Activated naive CD8-positive, alpha-beta T cell treated with anti-CD3 and anti-CD28 coated beads, Interleukin-2, amount 10 ng/mL, durations not matched to agents 7 days and 5 days (primary cell): ENCODE data around the gene CDKAL1. TPM values are rescaled to one million over a fixed set of nuclear protein-coding genes. Genes with fewer than 3 reads are reported as not detected.

Experiments
- ATAC-seq: fragments of 150-1000 bp; cut with Tn5 transposase; one replicate; pipeline ENCODE4 v1.10.0; 2021; ENCODE audit warnings: low read depth, moderate library complexity
- POLR2A ChIA-PET: fragments of 350-600 bp; sonication (Branson Sonifier 250); formaldehyde crosslinking; loops from one replicate; lab custom pipeline; 2021; ENCODE audit warnings: antibody characterized with exemption; lab: Charles Lee
- DNase-seq: peaks from one replicate; pipeline ENCODE4 v3.0.0; 2021
- H3K27ac Mint-ChIP-seq: one replicate; pipeline ENCODE4 v1.8.0; 2022; ENCODE audit warnings: mild to moderate bottlenecking, mixed read lengths
- H3K27me3 Mint-ChIP-seq: one replicate; pipeline ENCODE4 v1.8.0; 2022; ENCODE audit warnings: mild to moderate bottlenecking, moderate library complexity, mixed read lengths
- H3K36me3 Mint-ChIP-seq: one replicate; pipeline ENCODE4 v1.8.0; 2021; ENCODE audit warnings: mild to moderate bottlenecking, mixed read lengths
- H3K4me1 Mint-ChIP-seq: one replicate; pipeline ENCODE4 v1.8.0; 2021; ENCODE audit warnings: mixed read lengths
- H3K4me3 Mint-ChIP-seq: one replicate; pipeline ENCODE4 v1.8.0; 2022; ENCODE audit warnings: mild to moderate bottlenecking, moderate library complexity, mixed read lengths
- H3K9me3 Mint-ChIP-seq: one replicate; pipeline ENCODE4 v1.8.0; 2021; ENCODE audit warnings: mixed read lengths
- total RNA-seq, 2 experiments: library from RNA; stranded (reverse); gene quantifications; one replicate each; pipeline ENCODE4 v1.2.3, GENCODE V29; 2021

The CDKAL1 gene
- total RNA-seq, 2 experiments from 2014 or later: 22.7 to 24.4 TPM

- no peaks in the 10 kb centered on the region for H3K9me3 Mint-ChIP-seq
- peaks cover 1% of the 10 kb centered on the region for H3K36me3 Mint-ChIP-seq
- no peaks in the 10 kb centered on the region for H3K27me3 Mint-ChIP-seq
- no peak overlapping the region for H3K27ac Mint-ChIP-seq
- no peak overlapping the region for H3K4me3 Mint-ChIP-seq
- DNase-seq: no peak
- no peaks in the 10 kb centered on the region for H3K4me1 Mint-ChIP-seq
- POLR2A ChIA-PET: no interaction called here
- ATAC-seq: no peak
These were observed 615.2 kb downstream of the CDKAL1 start for GRCh38 chr6:21149470-21149869.

- POLR2A ChIA-PET: no interaction called here
- Mint-ChIP-seq H3K27me3 (no peaks in the 10 kb centered on the region), H3K27ac (no peak overlapping the region), H3K36me3 (peaks cover 1% of the 10 kb centered on the region), H3K9me3 (no peaks in the 10 kb centered on the region), H3K4me1 (no peaks in the 10 kb centered on the region), H3K4me3 (no peak overlapping the region)
- no peak for DNase-seq
- no peak for ATAC-seq
These were observed 616.4 kb downstream of the CDKAL1 start for GRCh38 chr6:21150667-21151066.

DNA sequence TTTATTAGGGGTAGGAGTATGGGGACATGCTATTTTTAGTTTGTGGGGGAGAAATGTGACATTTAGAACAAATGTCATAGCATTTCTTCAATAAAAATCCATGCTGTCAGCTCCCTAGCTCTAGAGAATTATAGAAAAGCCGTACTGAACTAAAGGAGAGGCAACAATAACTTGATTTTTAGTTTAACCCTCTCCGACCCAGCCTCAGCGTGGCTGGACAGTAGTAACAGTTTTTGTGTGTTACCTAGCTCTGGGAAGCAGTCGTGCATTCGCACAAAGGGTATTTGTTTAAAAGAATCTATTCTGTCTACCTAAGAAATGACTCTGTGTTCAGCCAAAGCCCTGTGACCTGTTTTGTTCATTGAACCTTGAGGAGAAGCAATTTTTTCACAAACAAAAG is 616.9 kb downstream of the CDKAL1 start:
- ATAC-seq: no peak
- no peaks in the 10 kb centered on the region for H3K27me3 Mint-ChIP-seq
- H3K9me3 Mint-ChIP-seq: no peaks in the 10 kb centered on the region
- H3K27ac Mint-ChIP-seq: no peak overlapping the region
- no peak for DNase-seq
- H3K36me3 Mint-ChIP-seq: peaks cover 1% of the 10 kb centered on the region
- POLR2A ChIA-PET: no interaction called here
- H3K4me3 Mint-ChIP-seq: no peak overlapping the region
- H3K4me1 Mint-ChIP-seq: no peaks in the 10 kb centered on the region

DNA sequence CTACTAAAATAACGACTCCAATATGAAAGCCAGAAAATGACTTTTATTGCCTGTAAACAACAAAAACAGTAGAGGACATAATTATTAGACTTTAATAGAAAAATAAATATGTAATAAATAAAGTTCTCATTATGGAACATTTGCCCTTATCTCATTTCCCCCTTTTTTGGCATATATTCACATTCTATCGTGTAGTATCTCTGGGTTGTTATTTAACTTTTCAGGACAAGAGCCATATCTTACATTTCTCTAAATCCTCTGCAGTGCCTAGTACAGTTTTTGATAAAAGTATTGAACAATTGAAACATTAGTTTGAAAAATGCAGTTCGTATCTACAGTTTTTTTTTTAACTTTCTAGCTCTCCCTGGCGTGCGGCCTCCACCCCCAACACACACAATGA is 617.3 kb downstream of the CDKAL1 start:
- H3K27me3 Mint-ChIP-seq: no peaks in the 10 kb centered on the region

GRCh38 chr6:21157186-21157929 is 623.1 kb downstream of the CDKAL1 start:
- peaks cover 3% of the 10 kb centered on the region for H3K36me3 Mint-ChIP-seq
- no peaks in the 10 kb centered on the region for H3K27me3 Mint-ChIP-seq
- ATAC-seq (no peak), DNase-seq (no peak)
- no peak overlapping the region for H3K4me3 Mint-ChIP-seq
- POLR2A ChIA-PET: no interaction called here
- H3K4me1 Mint-ChIP-seq: peaks cover 7% of the 10 kb centered on the region
- H3K9me3 Mint-ChIP-seq: no peaks in the 10 kb centered on the region
- no peak overlapping the region for H3K27ac Mint-ChIP-seq

More for the DNA sequence above, 617.3 kb downstream of the CDKAL1 start:
- POLR2A ChIA-PET: no interaction called here
- ATAC-seq (no peak), DNase-seq (no peak)
- Mint-ChIP-seq H3K4me3 (no peak overlapping the region), H3K9me3 (no peaks in the 10 kb centered on the region), H3K4me1 (no peaks in the 10 kb centered on the region), H3K27ac (no peak overlapping the region), H3K36me3 (peaks cover 1% of the 10 kb centered on the region)

DNA sequence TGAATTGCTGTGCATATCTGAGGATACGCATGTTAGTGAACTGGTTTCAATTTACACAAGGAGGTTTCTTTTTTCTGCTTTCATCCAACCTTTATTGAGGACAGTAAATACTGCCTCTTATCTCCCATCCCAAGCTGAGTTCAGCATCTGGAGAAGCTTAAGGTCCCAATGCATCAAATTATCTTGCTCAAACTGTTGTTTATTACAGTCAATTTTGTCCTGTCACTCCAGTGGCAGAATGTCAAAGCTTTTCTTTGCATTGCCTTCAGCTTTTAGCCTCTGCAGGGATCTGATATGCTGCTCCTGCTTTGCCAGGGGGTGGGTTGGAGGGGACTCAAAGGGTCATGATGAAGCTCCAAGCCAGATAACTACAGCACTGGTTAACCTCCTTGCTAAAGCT is 623.9 kb downstream of the CDKAL1 start:
- no peak for ATAC-seq
- no peak overlapping the region for H3K4me3 Mint-ChIP-seq
- peaks cover 15% of the 10 kb centered on the region for H3K4me1 Mint-ChIP-seq
- H3K36me3 Mint-ChIP-seq: peaks cover 5% of the 10 kb centered on the region
- no peaks in the 10 kb centered on the region for H3K9me3 Mint-ChIP-seq
- H3K27ac Mint-ChIP-seq: no peak overlapping the region
- POLR2A ChIA-PET: interaction anchor here (0.7 kb wide), 1 partner anchor 46 kb away, joined by 5 read pairs; no protein-coding TSS in a partner anchor
- DNase-seq: no peak
- no peaks in the 10 kb centered on the region for H3K27me3 Mint-ChIP-seq

- H3K4me3 Mint-ChIP-seq: no peak overlapping the region
- ATAC-seq: no peak
- no peaks in the 10 kb centered on the region for H3K27me3 Mint-ChIP-seq
- H3K36me3 Mint-ChIP-seq: peaks cover 4% of the 10 kb centered on the region
- no peaks in the 10 kb centered on the region for H3K9me3 Mint-ChIP-seq
- DNase-seq: no peak
- H3K27ac Mint-ChIP-seq: no peak overlapping the region
- POLR2A ChIA-PET: interaction anchor here (0.7 kb wide), 1 partner anchor 47 kb away, joined by 5 read pairs; no protein-coding TSS in a partner anchor
- peaks cover 20% of the 10 kb centered on the region for H3K4me1 Mint-ChIP-seq
These were observed 624.6 kb downstream of the CDKAL1 start for GRCh38 chr6:21158873-21159272.

DNA sequence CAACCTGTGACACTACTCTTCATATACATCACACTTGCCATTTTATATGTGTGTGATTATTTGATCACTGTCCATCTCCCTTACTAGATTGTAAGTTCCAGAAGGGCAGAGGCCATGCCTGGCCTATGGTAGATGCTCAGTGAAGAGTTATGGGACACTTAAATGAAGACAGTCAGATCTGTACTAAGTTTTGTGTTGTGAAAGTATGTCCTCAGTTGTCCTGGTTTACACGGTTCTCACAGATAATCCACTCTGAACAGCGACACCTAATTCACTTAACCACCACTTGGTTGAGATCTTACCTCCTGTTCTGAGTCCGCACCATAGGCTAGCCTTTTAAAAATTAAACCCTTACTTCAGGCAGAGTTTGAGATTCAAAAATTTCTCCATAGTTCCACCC is 625.2 kb downstream of the CDKAL1 start:
- no peaks in the 10 kb centered on the region for H3K27me3 Mint-ChIP-seq
- no peak overlapping the region for H3K27ac Mint-ChIP-seq
- H3K36me3 Mint-ChIP-seq: peaks cover 5% of the 10 kb centered on the region
- no peaks in the 10 kb centered on the region for H3K9me3 Mint-ChIP-seq
- DNase-seq (no peak), ATAC-seq (no peak)
- peaks cover 24% of the 10 kb centered on the region for H3K4me1 Mint-ChIP-seq
- POLR2A ChIA-PET: no interaction called here
- no peak overlapping the region for H3K4me3 Mint-ChIP-seq

GRCh38 chr6:21161707-21162106 is 627.5 kb downstream of the CDKAL1 start:
- Mint-ChIP-seq H3K4me3 (no peak overlapping the region), H3K36me3 (peaks cover 5% of the 10 kb centered on the region), H3K9me3 (no peaks in the 10 kb centered on the region), H3K27ac (no peak overlapping the region), H3K4me1 (peaks cover 39% of the 10 kb centered on the region), H3K27me3 (no peaks in the 10 kb centered on the region)
- POLR2A ChIA-PET: no interaction called here
- ATAC-seq (no peak), DNase-seq (no peak)

DNA sequence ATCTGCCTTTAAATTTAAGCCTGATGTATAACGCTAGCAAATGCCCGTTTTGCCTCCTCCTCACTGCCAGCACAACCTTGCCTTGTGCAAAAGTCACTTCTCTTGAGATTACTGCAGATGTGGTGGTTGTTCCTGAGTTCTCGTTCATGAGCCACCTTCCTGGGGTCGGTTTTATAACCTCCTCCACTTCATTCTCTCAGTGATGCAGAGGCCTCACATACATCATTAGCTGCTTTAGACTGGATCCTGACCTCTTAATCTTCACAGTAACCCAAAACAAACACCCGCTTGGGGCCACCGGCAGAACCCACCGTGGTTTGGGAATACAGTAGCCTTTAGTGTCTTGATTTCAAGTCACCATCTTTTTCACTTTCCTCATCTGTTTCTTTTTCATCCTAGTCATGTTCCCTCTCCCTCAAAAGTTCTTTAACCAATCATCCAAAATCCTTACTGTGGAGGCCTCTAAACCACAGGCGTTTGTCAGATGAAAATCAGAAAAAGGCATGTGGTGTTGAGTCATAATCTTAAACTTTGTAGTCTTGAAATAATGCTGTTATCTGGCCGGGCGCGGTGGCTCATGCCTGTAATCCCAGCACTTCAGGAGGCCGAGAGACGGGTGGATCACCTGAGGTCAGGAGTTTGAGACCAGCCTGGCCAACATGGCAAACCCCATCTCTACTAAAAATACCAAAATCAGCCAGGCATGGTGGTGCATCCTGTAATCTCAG is 629.0 kb downstream of the CDKAL1 start:
- H3K27ac Mint-ChIP-seq: peak overlapping the region; percentile 2

GRCh38 chr6:21163838-21164180 is 629.6 kb downstream of the CDKAL1 start:
- no peaks in the 10 kb centered on the region for H3K9me3 Mint-ChIP-seq
- ATAC-seq (no peak), DNase-seq (no peak)
- no peak overlapping the region for H3K4me3 Mint-ChIP-seq
- H3K4me1 Mint-ChIP-seq: peaks cover 39% of the 10 kb centered on the region
- H3K36me3 Mint-ChIP-seq: peaks cover 6% of the 10 kb centered on the region
- POLR2A ChIA-PET: no interaction called here
- H3K27ac Mint-ChIP-seq: no peak overlapping the region
- H3K27me3 Mint-ChIP-seq: no peaks in the 10 kb centered on the region

More for the DNA sequence above, 629.0 kb downstream of the CDKAL1 start:
- Mint-ChIP-seq H3K9me3 (no peaks in the 10 kb centered on the region), H3K27me3 (no peaks in the 10 kb centered on the region), H3K4me3 (no peak overlapping the region), H3K36me3 (peaks cover 5% of the 10 kb centered on the region), H3K4me1 (peaks cover 39% of the 10 kb centered on the region)
- POLR2A ChIA-PET: no interaction called here
- ATAC-seq (no peak), DNase-seq (no peak)

GRCh38 chr6:21164768-21165326 is 630.6 kb downstream of the CDKAL1 start:
- Mint-ChIP-seq H3K4me1 (peaks cover 39% of the 10 kb centered on the region), H3K9me3 (no peaks in the 10 kb centered on the region), H3K4me3 (peak overlapping the region; percentile 35), H3K36me3 (peaks cover 6% of the 10 kb centered on the region), H3K27me3 (no peaks in the 10 kb centered on the region), H3K27ac (peak overlapping the region; percentile 70)
- DNase-seq (no peak), ATAC-seq (peak; percentile 71)
- POLR2A ChIA-PET: interaction anchor here (1.4 kb wide), 1 partner anchor 429 kb away, joined by 4 read pairs; the partner anchor contains the start of gene SOX4

- H3K36me3 Mint-ChIP-seq: peaks cover 7% of the 10 kb centered on the region
- no peaks in the 10 kb centered on the region for H3K27me3 Mint-ChIP-seq
- DNase-seq: no peak
- POLR2A ChIA-PET: no interaction called here
- H3K9me3 Mint-ChIP-seq: peaks cover 2% of the 10 kb centered on the region
- no peak overlapping the region for H3K27ac Mint-ChIP-seq
- no peak overlapping the region for H3K4me3 Mint-ChIP-seq
- no peak for ATAC-seq
- H3K4me1 Mint-ChIP-seq: peaks cover 38% of the 10 kb centered on the region
These were observed 632.5 kb downstream of the CDKAL1 start for GRCh38 chr6:21166754-21167153.
